Smooth muscle cell (in vitro differentiated cells): Measurements from ENCODE around the gene DNAH1. TPM values are rescaled to one million over a fixed set of nuclear protein-coding genes. Genes with fewer than 3 reads are reported as not detected.

ENCODE experiments used
- DNase-seq: peaks from one replicate; lab custom pipeline; 2025; ENCODE audit not compliant: unreplicated experiment; lab: John Stamatoyannopoulos, UW
- H2AFZ ChIP-seq: fragments of 200-600 bp; sonication (generic); 2 replicates; pipeline ENCODE4 v1.6.0; 2016; ENCODE audit warnings: antibody characterized with exemption, low read depth, mild to moderate bottlenecking
- H3F3A ChIP-seq: fragments of 200-600 bp; sonication (generic); 2 replicates; pipeline ENCODE4 v1.6.0; 2017; ENCODE audit warnings: antibody characterized with exemption, low read depth
- H3K27ac ChIP-seq: fragments of 200-600 bp; sonication (generic); 2 replicates; pipeline ENCODE4 v1.5.1; 2016; ENCODE audit warnings: low read depth, mild to moderate bottlenecking
- H3K27me3 ChIP-seq: fragments of 200-600 bp; sonication (generic); 2 replicates; pipeline ENCODE4 v1.6.1; 2016; ENCODE audit warnings: low read depth, mild to moderate bottlenecking
- H3K36me3 ChIP-seq: fragments of 200-600 bp; sonication (generic); 2 replicates; pipeline ENCODE4 v1.5.1; 2016; ENCODE audit warnings: low read depth
- H3K4me1 ChIP-seq: fragments of 200-600 bp; sonication (generic); 2 replicates; pipeline ENCODE4 v1.5.1; 2016; ENCODE audit warnings: low read depth
- H3K4me2 ChIP-seq: fragments of 200-600 bp; sonication (generic); 2 replicates; pipeline ENCODE4 v1.6.0; 2016; ENCODE audit warnings: mild to moderate bottlenecking
- H3K4me3 ChIP-seq: fragments of 200-600 bp; sonication (generic); 2 replicates; pipeline ENCODE4 v1.5.1; 2016; ENCODE audit warnings: mild to moderate bottlenecking
- H3K79me2 ChIP-seq: fragments of 200-600 bp; sonication (generic); 2 replicates; pipeline ENCODE4 v1.6.0; 2016; ENCODE audit warnings: low read depth, mild to moderate bottlenecking
- H3K9ac ChIP-seq: fragments of 200-600 bp; sonication (generic); 2 replicates; pipeline ENCODE4 v1.6.0; 2016; ENCODE audit warnings: low read depth
- H3K9me3 ChIP-seq: fragments of 200-600 bp; sonication (generic); replicated peaks from 2 replicates; pipeline ENCODE4 v1.5.1; 2016; ENCODE audit warnings: low read depth
- H4K20me1 ChIP-seq: fragments of 200-600 bp; sonication (generic); 2 replicates; pipeline ENCODE4 v1.6.0; 2016; ENCODE audit warnings: low read depth
- CTCF ChIP-seq: fragments of 200-600 bp; sonication (generic); IDR thresholded peaks from 2 replicates; pipeline ENCODE4 v1.5.1; 2017; ENCODE audit warnings: borderline replicate concordance, mild to moderate bottlenecking, antibody characterized with exemption; ENCODE audit not compliant: insufficient read depth, poor library complexity, severe bottlenecking
- WGBS: methylation state at CpG from one replicate; pipeline ENCODE4 v1.1.7; 2016; ENCODE audit warnings: low lambda C conversion rate; 5-methylcytosine and 5-hydroxymethylcytosine counted together
- microRNA counts: library from miRNA; unstranded; fragments of <30 nt; microRNA quantifications from one replicate; lab custom pipeline; 2016
- microRNA-seq: library from miRNA; unstranded; fragments of <30 nt; microRNA quantifications from one replicate; pipeline ENCODE4, GENCODE V29; 2016; ENCODE audit warnings: borderline number of aligned reads
- polyA plus RNA-seq: library from polyadenylated mRNA; unstranded; fragments of >200 nt; fragmentation: Nextera tagmentation; extraction: Ambion mirVana; gene quantifications from 2 replicates; pipeline ENCODE4 v1.2.1, GENCODE V29; 2016
- small RNA-seq: library from RNA; depleted of rRNA; stranded (forward); fragments of <200 nt; gene quantifications from one replicate; pipeline ENCODE3, GENCODE V24; 2014
- total RNA-seq: library from RNA; depleted of rRNA; stranded (reverse); fragments of >200 nt; gene quantifications from 2 replicates; pipeline ENCODE4 v1.2.3, GENCODE V29; 2014

Gene DNAH1
- total and polyA plus RNA-seq, 2 experiments from 2014 or later: 0.54 to 3.7 TPM

DNA sequence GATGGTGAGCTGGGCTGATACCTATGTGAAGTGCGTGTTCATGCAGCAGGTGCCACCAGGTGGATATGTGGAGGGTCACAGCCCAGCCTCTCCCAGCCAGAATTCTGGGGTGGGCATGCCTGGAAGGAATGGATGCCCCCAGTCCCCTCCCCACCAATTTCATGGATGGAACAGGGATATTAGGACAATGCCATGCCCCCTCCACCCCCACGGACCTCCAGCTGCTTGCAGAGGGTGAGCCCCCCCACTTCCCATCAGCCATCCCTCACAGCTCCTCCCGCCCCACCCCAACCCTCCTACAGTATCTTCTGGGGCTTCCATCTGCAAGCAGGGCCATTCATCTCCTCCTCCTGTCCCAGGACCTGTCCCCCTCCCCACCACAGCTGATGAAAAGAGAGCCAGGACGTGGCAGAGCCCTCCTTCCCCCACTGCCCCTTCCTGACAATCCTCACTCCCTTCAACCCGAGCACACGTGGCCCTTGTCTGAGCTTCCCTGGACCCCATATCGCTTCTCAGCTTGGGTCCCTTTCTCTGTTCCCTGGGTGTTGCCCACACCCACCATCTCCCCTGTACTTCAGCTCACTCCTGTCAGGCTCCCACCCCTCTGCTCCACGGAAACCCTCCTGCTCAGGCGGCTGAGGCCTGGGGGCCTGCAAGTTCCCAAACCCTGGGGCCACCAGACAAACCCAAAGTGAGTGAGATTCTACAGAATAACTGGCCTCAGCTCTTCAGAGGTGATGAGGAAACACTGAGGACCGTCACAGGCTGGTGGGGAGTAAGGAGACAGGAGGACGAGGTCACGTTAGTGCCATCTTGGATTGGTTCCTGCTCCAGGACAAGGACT, 131.6 kb downstream of the DNAH1 start:
- no peaks in the 10 kb centered on the region for H3K36me3 ChIP-seq
- no peak overlapping the region for H3K27ac ChIP-seq
- H3K4me1 ChIP-seq: no peaks in the 10 kb centered on the region
- H3K9me3 ChIP-seq: no peaks in the 10 kb centered on the region
- no peaks in the 10 kb centered on the region for H3F3A ChIP-seq
- no peaks in the 10 kb centered on the region for H4K20me1 ChIP-seq
- H3K4me3 ChIP-seq: no peak overlapping the region
- H2AFZ ChIP-seq: no peak overlapping the region
- WGBS: 89% methylated on average over 11 of the region's 12 CpGs
- H3K9ac ChIP-seq: no peak overlapping the region
- no peak overlapping the region for H3K4me2 ChIP-seq
- H3K27me3 ChIP-seq: no peaks in the 10 kb centered on the region
- TF ChIP-seq CTCF: no peak
- H3K79me2 ChIP-seq: no peaks in the 10 kb centered on the region
- no peak for DNase-seq

MicroRNA genes within 50 kb of the gene (microRNA counts, 767-probe panel; counts per million panel counts)
- microRNA hsa-let-7g-5p (lab: Ali Mortazavi, UCI): 7,195 counts per million, percentile 44 among the panel's probes with 10 or more counts

Small RNA genes lying within 50 kb of the gene (microRNA-seq; reads per million reads assigned to microRNA genes)
- gene MIR135A1 (4.7 reads per million), gene MIRLET7G (3,731 reads per million, percentile 89 among the genes with 10 or more reads in this experiment)

Small RNA genes lying within 50 kb of the gene (small RNA-seq; reads per million reads assigned to genes)
- gene MIR135A1 (0.37 reads per million, percentile 11 among the genes with 10 or more reads in this experiment), gene MIRLET7G (6.6 reads per million, percentile 69 among the genes with 10 or more reads in this experiment)

Other genes with a start within 250 kb of the DNAH1 start
- 1.8 and 3.2 TPM in 2 replicates for gene POC1A, start 161.9 kb upstream of the DNAH1 start, total RNA-seq
- 7.6 and 7.9 TPM in 2 replicates for gene POC1A, start 161.9 kb upstream of the DNAH1 start, polyA plus RNA-seq
- gene ALAS1, start 118.2 kb upstream of the DNAH1 start, total RNA-seq: 35.7 and 50.2 TPM in 2 replicates
- gene ALAS1, start 118.2 kb upstream of the DNAH1 start, polyA plus RNA-seq: 59.4 and 66.7 TPM in 2 replicates
- 0.09 TPM in 1 of 2 replicates, not detected in the other for gene TLR9, start 90.7 kb upstream of the DNAH1 start, total RNA-seq
- not detected in 2 replicates for gene TLR9, start 90.7 kb upstream of the DNAH1 start, polyA plus RNA-seq
- 71.8 and 80.9 TPM in 2 replicates for gene TWF2, start 77.2 kb upstream of the DNAH1 start, total RNA-seq
- 91.0 and 96.8 TPM in 2 replicates for gene TWF2, start 77.2 kb upstream of the DNAH1 start, polyA plus RNA-seq
- 6.0 and 7.0 TPM in 2 replicates for gene PPM1M, start 70.6 kb upstream of the DNAH1 start, total RNA-seq
- gene PPM1M, start 70.6 kb upstream of the DNAH1 start, polyA plus RNA-seq: 11.0 and 11.9 TPM in 2 replicates
- gene WDR82, start 37.7 kb upstream of the DNAH1 start, total RNA-seq: 48.3 and 48.6 TPM in 2 replicates
- 26.1 and 28.6 TPM in 2 replicates for gene WDR82, start 37.7 kb upstream of the DNAH1 start, polyA plus RNA-seq
- 3.3 and 4.4 TPM in 2 replicates for gene GLYCTK, start 28.5 kb upstream of the DNAH1 start, total RNA-seq
- gene GLYCTK, start 28.5 kb upstream of the DNAH1 start, polyA plus RNA-seq: 3.8 and 5.4 TPM in 2 replicates
- gene BAP1, start 93.7 kb downstream of the DNAH1 start, total RNA-seq: 39.2 and 40.0 TPM in 2 replicates
- gene BAP1, start 93.7 kb downstream of the DNAH1 start, polyA plus RNA-seq: 44.9 and 56.3 TPM in 2 replicates
- 0.90 and 7.1 TPM in 2 replicates for gene PHF7, start 94.3 kb downstream of the DNAH1 start, total RNA-seq
- 3.6 and 5.2 TPM in 2 replicates for gene PHF7, start 94.3 kb downstream of the DNAH1 start, polyA plus RNA-seq
- 0.09 and 0.31 TPM in 2 replicates for gene SEMA3G, start 128.8 kb downstream of the DNAH1 start, total RNA-seq
- 0.09 TPM in 1 of 2 replicates, not detected in the other for gene SEMA3G, start 128.8 kb downstream of the DNAH1 start, polyA plus RNA-seq
- gene TNNC1, start 137.7 kb downstream of the DNAH1 start, total RNA-seq: 4.2 and 5.9 TPM in 2 replicates
- 5.1 and 7.8 TPM in 2 replicates for gene TNNC1, start 137.7 kb downstream of the DNAH1 start, polyA plus RNA-seq
- gene NISCH, start 139.3 kb downstream of the DNAH1 start, total RNA-seq: 55.2 and 56.1 TPM in 2 replicates
- gene NISCH, start 139.3 kb downstream of the DNAH1 start, polyA plus RNA-seq: 46.7 and 47.3 TPM in 2 replicates
- 0.22 TPM in 1 of 2 replicates, not detected in the other for gene STAB1, start 179.0 kb downstream of the DNAH1 start, total RNA-seq
- 0.25 and 0.31 TPM in 2 replicates for gene STAB1, start 179.0 kb downstream of the DNAH1 start, polyA plus RNA-seq
- gene NT5DC2, start 217.5 kb downstream of the DNAH1 start, total RNA-seq: 156 and 207 TPM in 2 replicates
- gene NT5DC2, start 217.5 kb downstream of the DNAH1 start, polyA plus RNA-seq: 229 and 248 TPM in 2 replicates
- 0.76 and 0.90 TPM in 2 replicates for gene UQCC5, start 220.3 kb downstream of the DNAH1 start, total RNA-seq
- gene UQCC5, start 220.3 kb downstream of the DNAH1 start, polyA plus RNA-seq: 33.0 and 40.3 TPM in 2 replicates